22Rv1 (cell line): ENCODE results near the gene DIP2C.

Experiments
- CTCF ChIP-seq: fragments of 450-650 bp; IDR thresholded peaks from 2 replicates; pipeline ENCODE4 v1.5.1; 2017; ENCODE audit warnings: mild to moderate bottlenecking
- ZFX ChIP-seq: fragments of 450-650 bp; IDR thresholded peaks from 2 replicates; pipeline ENCODE4 v1.6.1; 2017; ENCODE audit warnings: antibody characterized with exemption, borderline replicate concordance

- TF ChIP-seq CTCF (no peak), ZFX (no peak)
Measured at GRCh38 chr10:412109-412508, 277.4 kb downstream of the DIP2C start.
